ENCODE data around the gene TTPAL.

The TTPAL gene

GRCh38 chr20:44475694-44476560 lies at the start of gene TTPAL:
Gene TTPAL (plus strand): TSS chr20:44475874. CDS start chr20:44480000, 4,126 bp downstream.
- Histone ChIP-seq H3K27me3 (no peaks in the 10 kb centered on the region), H3K36me3 (peaks cover 15% of the 10 kb centered on the region), H3K27ac (peak within 1 kb of the TSS; percentile 91), H3K4me1 (ENCODE audit: control insufficient read depth in 1 of 2, insufficient read depth in 1 of 2, low read depth in 1 of 2, low read length in 1 of 2) (peaks cover 37 to 38% of the 10 kb centered on the region in 2 experiments), H3K4me3 (ENCODE audit: low read depth in 1 of 2, low read length in 1 of 2) (peak within 1 kb of the TSS; percentile 84 to 89), H3K9me3 (no peaks in the 10 kb centered on the region)
- TF ChIP-seq CTCF (IDR thresholded peaks at IDR 0.05), result peak; percentile 57

GRCh38 chr20:44425923-44426322 lies 49.8 kb upstream of the TTPAL start:
- Histone ChIP-seq H3K36me3 (no peaks in the 10 kb centered on the region), H3K27ac (no peak overlapping the region), H3K27me3 (peaks cover 22% of the 10 kb centered on the region), H3K4me1 (ENCODE audit: control insufficient read depth in 1 of 2, insufficient read depth in 1 of 2, low read depth in 1 of 2, low read length in 1 of 2) (no peaks in the 10 kb centered on the region), H3K4me3 (ENCODE audit: low read depth in 1 of 2, low read length in 1 of 2) (no peak overlapping the region), H3K9me3 (no peaks in the 10 kb centered on the region)
- no peak for TF ChIP-seq CTCF (IDR thresholded peaks at IDR 0.05)

- no peak for TF ChIP-seq CTCF (IDR thresholded peaks at IDR 0.05)
- H3K9me3 ChIP-seq, result no peaks in the 10 kb centered on the region
- H3K4me3 ChIP-seq (ENCODE audit: low read depth in 1 of 2, low read length in 1 of 2), result no peak overlapping the region
- no peak overlapping the region for H3K27ac ChIP-seq
- no peaks in the 10 kb centered on the region for H3K4me1 ChIP-seq (ENCODE audit: control insufficient read depth in 1 of 2, insufficient read depth in 1 of 2, low read depth in 1 of 2, low read length in 1 of 2)
- peaks cover 22% of the 10 kb centered on the region for H3K27me3 ChIP-seq
- no peaks in the 10 kb centered on the region for H3K36me3 ChIP-seq
Measured at GRCh38 chr20:44426879-44427790, 48.5 kb upstream of the TTPAL start.

GRCh38 chr20:44427804-44428173 lies 47.9 kb upstream of the TTPAL start:
- H3K4me3 ChIP-seq (ENCODE audit: low read depth in 1 of 2, low read length in 1 of 2), result no peak overlapping the region
- TF ChIP-seq CTCF (IDR thresholded peaks at IDR 0.05), result no peak
- no peaks in the 10 kb centered on the region for H3K36me3 ChIP-seq
- H3K27ac ChIP-seq, result no peak overlapping the region
- H3K4me1 ChIP-seq (ENCODE audit: control insufficient read depth in 1 of 2, insufficient read depth in 1 of 2, low read depth in 1 of 2, low read length in 1 of 2), result no peaks in the 10 kb centered on the region
- H3K27me3 ChIP-seq, result peaks cover 27% of the 10 kb centered on the region
- H3K9me3 ChIP-seq, result no peaks in the 10 kb centered on the region

- H3K36me3 ChIP-seq, result no peaks in the 10 kb centered on the region
- H3K9me3 ChIP-seq, result no peaks in the 10 kb centered on the region
- TF ChIP-seq CTCF (IDR thresholded peaks at IDR 0.05), result no peak
- H3K27me3 ChIP-seq, result peaks cover 28% of the 10 kb centered on the region
- no peak overlapping the region for H3K27ac ChIP-seq
- H3K4me3 ChIP-seq (ENCODE audit: low read depth in 1 of 2, low read length in 1 of 2), result no peak overlapping the region
- H3K4me1 ChIP-seq (ENCODE audit: control insufficient read depth in 1 of 2, insufficient read depth in 1 of 2, low read depth in 1 of 2, low read length in 1 of 2), result no peaks in the 10 kb centered on the region
Measured at GRCh38 chr20:44428174-44429016, 47.3 kb upstream of the TTPAL start.

Data from neutrophil (primary cell).